ENCODE results near the gene RCOR1. TPM values are rescaled to one million over a fixed set of nuclear protein-coding genes. Genes with fewer than 3 reads are reported as not detected.

RCOR1 gene
- total and polyA plus RNA-seq, 2 donors from 2014 or later = 4.9 to 17.9 TPM

DNA sequence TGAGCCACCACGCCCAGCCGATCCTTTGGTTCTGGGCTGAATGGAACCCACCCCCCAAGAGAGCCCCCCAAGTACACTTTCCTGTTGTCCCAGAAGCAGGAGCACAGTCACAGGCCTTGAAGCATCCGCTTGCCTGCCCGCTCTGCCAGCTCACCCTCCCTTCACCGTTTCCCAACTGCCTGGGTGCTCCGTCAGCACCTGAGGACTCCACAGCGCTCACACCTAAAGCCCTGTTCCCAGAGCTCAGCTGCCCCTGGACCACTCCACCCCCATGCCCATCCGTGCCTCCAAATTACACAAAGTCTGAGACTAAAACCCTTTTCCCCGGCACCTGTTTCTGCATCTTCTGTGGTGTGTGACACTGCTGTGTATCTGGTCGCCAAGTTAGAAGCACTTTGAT is 140.5 kb downstream of the RCOR1 start:
- TF ChIP-seq CTCF (IDR thresholded peaks at IDR 0.05; ENCODE audit: borderline replicate concordance, extremely low read depth, insufficient read depth) = no peak
- Histone ChIP-seq H3K4me1 (ENCODE audit: control insufficient read depth in 2 of 3, insufficient read depth in 2 of 3, low read depth in 1 of 3, low read length in 3 of 3) (no peaks in the 10 kb centered on the region), H3K9me3 (ENCODE audit: control insufficient read depth in 2 of 3, insufficient read depth in 1 of 3, low read length in 3 of 3) (no peaks in the 10 kb centered on the region), H3K36me3 (ENCODE audit: control insufficient read depth in 2 of 3, insufficient read depth in 3 of 3, low read length in 3 of 3) (peaks cover 0 to 6% (median 2%) of the 10 kb centered on the region in 3 donors), H3K9ac (ENCODE audit: low read length in 3 of 3) (no peak overlapping the region), H3K27me3 (ENCODE audit: control insufficient read depth, insufficient read depth, low read length) (no peaks in the 10 kb centered on the region), H3K27ac (ENCODE audit: low read depth in 2 of 2, low read length in 2 of 2) (no peak overlapping the region), H3K4me3 (ENCODE audit: low read length in 3 of 3) (no peak overlapping the region)
- FAIRE-seq (no peak), DNase-seq (no peak)
- intact Hi-C loops (cut with DNase I) = no loop called here

GRCh38 chr14:102733326-102733725 is 140.9 kb downstream of the RCOR1 start:
- TF ChIP-seq CTCF (IDR thresholded peaks at IDR 0.05; ENCODE audit: borderline replicate concordance, extremely low read depth, insufficient read depth) = no peak
- no peak for DNase-seq
- intact Hi-C loops (cut with DNase I) = no loop called here
- no peak overlapping the region for H3K4me3 ChIP-seq (ENCODE audit: low read length in 3 of 3)
- no peaks in the 10 kb centered on the region for H3K4me1 ChIP-seq (ENCODE audit: control insufficient read depth in 2 of 3, insufficient read depth in 2 of 3, low read depth in 1 of 3, low read length in 3 of 3)
- H3K9ac ChIP-seq (ENCODE audit: low read length in 3 of 3) = no peak overlapping the region
- peaks cover 0 to 4% (median under 1%) of the 10 kb centered on the region in 3 donors for H3K36me3 ChIP-seq (ENCODE audit: control insufficient read depth in 2 of 3, insufficient read depth in 3 of 3, low read length in 3 of 3)
- no peaks in the 10 kb centered on the region for H3K9me3 ChIP-seq (ENCODE audit: control insufficient read depth in 2 of 3, insufficient read depth in 1 of 3, low read length in 3 of 3)
- H3K27me3 ChIP-seq (ENCODE audit: control insufficient read depth, insufficient read depth, low read length) = no peaks in the 10 kb centered on the region
- no peak overlapping the region for H3K27ac ChIP-seq (ENCODE audit: low read depth in 2 of 2, low read length in 2 of 2)
- no peak for FAIRE-seq

DNA sequence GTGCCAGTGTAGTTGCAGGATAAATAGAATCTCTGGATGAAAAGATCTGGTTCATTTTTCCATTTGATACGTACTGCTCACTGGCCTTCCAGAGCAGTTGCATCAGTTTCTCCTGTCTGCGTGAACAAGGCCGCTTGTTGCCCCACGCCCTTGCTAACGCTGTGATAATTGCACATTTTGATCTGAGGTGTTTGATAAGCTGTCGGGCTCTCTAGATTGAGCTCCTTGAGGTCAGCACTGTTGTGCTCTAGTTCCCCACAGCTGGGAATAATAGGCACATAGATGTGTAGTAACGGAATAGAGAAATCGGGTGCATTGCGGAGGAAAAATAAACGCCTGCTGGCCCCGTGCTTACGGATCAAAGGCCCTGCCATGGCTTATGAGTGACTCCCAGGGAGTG is 142.0 kb downstream of the RCOR1 start:
- Histone ChIP-seq H3K27ac (ENCODE audit: low read depth in 2 of 2, low read length in 2 of 2) (no peak overlapping the region), H3K4me1 (ENCODE audit: control insufficient read depth in 2 of 3, insufficient read depth in 2 of 3, low read depth in 1 of 3, low read length in 3 of 3) (no peaks in the 10 kb centered on the region), H3K36me3 (ENCODE audit: control insufficient read depth in 2 of 3, insufficient read depth in 3 of 3, low read length in 3 of 3) (no peaks in the 10 kb centered on the region), H3K9me3 (ENCODE audit: control insufficient read depth in 2 of 3, insufficient read depth in 1 of 3, low read length in 3 of 3) (no peaks in the 10 kb centered on the region), H3K9ac (ENCODE audit: low read length in 3 of 3) (no peak overlapping the region), H3K4me3 (ENCODE audit: low read length in 3 of 3) (no peak overlapping the region), H3K27me3 (ENCODE audit: control insufficient read depth, insufficient read depth, low read length) (no peaks in the 10 kb centered on the region)
- intact Hi-C loops (cut with DNase I) = no loop called here
- DNase-seq (no peak), FAIRE-seq (no peak)
- no peak for TF ChIP-seq CTCF (IDR thresholded peaks at IDR 0.05; ENCODE audit: borderline replicate concordance, extremely low read depth, insufficient read depth)

GRCh38 chr14:102736956-102737355 is 144.5 kb downstream of the RCOR1 start:
- H3K9ac ChIP-seq (ENCODE audit: low read length in 3 of 3) = no peak overlapping the region
- intact Hi-C loops (cut with DNase I) = no loop called here
- H3K27ac ChIP-seq (ENCODE audit: low read depth in 2 of 2, low read length in 2 of 2) = no peak overlapping the region
- DNase-seq (no peak), FAIRE-seq (no peak)
- H3K4me1 ChIP-seq (ENCODE audit: control insufficient read depth in 2 of 3, insufficient read depth in 2 of 3, low read depth in 1 of 3, low read length in 3 of 3) = no peaks in the 10 kb centered on the region
- H3K9me3 ChIP-seq (ENCODE audit: control insufficient read depth in 2 of 3, insufficient read depth in 1 of 3, low read length in 3 of 3) = no peaks in the 10 kb centered on the region
- TF ChIP-seq CTCF (IDR thresholded peaks at IDR 0.05; ENCODE audit: borderline replicate concordance, extremely low read depth, insufficient read depth) = no peak
- no peaks in the 10 kb centered on the region for H3K27me3 ChIP-seq (ENCODE audit: control insufficient read depth, insufficient read depth, low read length)
- no peak overlapping the region for H3K4me3 ChIP-seq (ENCODE audit: low read length in 3 of 3)
- H3K36me3 ChIP-seq (ENCODE audit: control insufficient read depth in 2 of 3, insufficient read depth in 3 of 3, low read length in 3 of 3) = no peaks in the 10 kb centered on the region

All from kidney (tissue), 14 donors.